GM12873 (cell line): ENCODE results near the gene C1QTNF2.

Source experiments
- CTCF ChIP-seq: IDR thresholded peaks from 2 replicates; pipeline ENCODE4 v1.5.1; 2012; ENCODE audit warnings: low read depth, mild to moderate bottlenecking, moderate library complexity, low read length, control low read depth; ENCODE audit not compliant: insufficient read depth; ENCODE audit errors: missing control alignments

Gene C1QTNF2

GRCh38 chr5:160397492-160397891 is 27.1 kb upstream of the C1QTNF2 start:
- TF ChIP-seq CTCF: no peak

- TF ChIP-seq CTCF: no peak
Observed at GRCh38 chr5:160395111-160395510, 24.7 kb upstream of the C1QTNF2 start.

- peak; percentile 51 for TF ChIP-seq CTCF
Observed at GRCh38 chr5:160390787-160391696, 20.6 kb upstream of the C1QTNF2 start.

GRCh38 chr5:160387445-160387844 is 17.0 kb upstream of the C1QTNF2 start:
- TF ChIP-seq CTCF: no peak

- no peak for TF ChIP-seq CTCF
Observed at GRCh38 chr5:160385496-160385895, 15.1 kb upstream of the C1QTNF2 start.

- no peak for TF ChIP-seq CTCF
Observed at GRCh38 chr5:160384681-160385080, 14.3 kb upstream of the C1QTNF2 start.

GRCh38 chr5:160382346-160382745 is 11.9 kb upstream of the C1QTNF2 start:
- TF ChIP-seq CTCF: no peak
